ENCODE measurements around the gene CYP3A4. TPM values are rescaled to one million over a fixed set of nuclear protein-coding genes. Genes with fewer than 3 reads are reported as not detected.

CYP3A4 gene
- total RNA-seq, 1 experiment from 2014 or later, result not detected

DNA sequence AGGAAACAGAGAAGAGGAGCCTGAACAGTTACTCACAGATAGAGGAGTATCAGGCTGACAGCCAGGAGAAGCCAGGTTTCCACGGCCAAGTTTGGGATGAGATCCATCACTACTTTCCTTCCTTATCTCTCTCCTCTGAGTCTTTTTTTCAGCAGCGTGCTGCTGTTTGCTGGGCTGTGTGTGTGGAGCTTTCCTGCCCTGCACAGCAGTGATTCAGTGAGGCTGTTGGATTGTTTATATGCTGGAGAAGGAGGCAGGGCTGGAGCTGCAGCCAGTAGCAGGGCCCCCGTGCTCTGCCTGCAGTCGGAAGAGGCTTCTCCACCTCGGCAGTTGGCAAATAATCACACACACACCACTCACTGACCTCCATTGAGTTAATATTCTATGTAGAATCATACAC is 49.0 kb downstream of the CYP3A4 start, which contains the start of gene CYP3A7:
Gene CYP3A7 (minus strand): TSS at position 210 of the 400 bp plus-strand sequence. CDS start 103 bp downstream, at position 107.
- H4K20me1 ChIP-seq (ENCODE audit: low read length), result no peaks in the 10 kb centered on the region
- H3K9me2 ChIP-seq (replicated peaks; ENCODE audit: low read length), result no peaks in the 10 kb centered on the region
- no peak within 1 kb of the TSS for H3K4me2 ChIP-seq (ENCODE audit: low read length)
- H3K36me3 ChIP-seq (ENCODE audit: low read depth, low read length), result no peaks in the 10 kb centered on the region
- POLR2A ChIA-PET (ENCODE audit: unreplicated experiment), result no interaction called here
- CTCF ChIA-PET, result interaction anchor here (0.7 kb wide), 1 partner anchor 1155 kb away, joined by 3 read pairs; the partner anchor contains the start of gene UFSP1
- H3K79me2 ChIP-seq (ENCODE audit: low read length), result no peaks in the 10 kb centered on the region
- no peak for TF ChIP-seq EZH2phosphoT487 (IDR thresholded peaks at IDR 0.05; ENCODE audit: borderline replicate concordance, low read length)
- no peak for ATAC-seq
- no peak within 1 kb of the TSS for H3K27ac ChIP-seq (ENCODE audit: low read length)
- H3K4me1 ChIP-seq (ENCODE audit: insufficient read depth, low read length), result no peaks in the 10 kb centered on the region
- intact Hi-C loops (cut with micrococcal nuclease), result no loop called here
- H3K9ac ChIP-seq (ENCODE audit: low read length), result no peak within 1 kb of the TSS
- no peak within 1 kb of the TSS for H2AFZ ChIP-seq (ENCODE audit: low read length)
- H3K27me3 ChIP-seq (ENCODE audit: low read length), result no peaks in the 10 kb centered on the region
- DNase-seq, result no peak
- no TSS peak for BruUV-seq (replicated peaks)
- no peaks in the 10 kb centered on the region for H3F3A ChIP-seq (ENCODE audit: low read length, unreplicated experiment)
- H3K4me3 ChIP-seq (ENCODE audit: low read length), result no peak within 1 kb of the TSS
- H3K9me3 ChIP-seq (ENCODE audit: low read length), result no peaks in the 10 kb centered on the region

- intact Hi-C loops (cut with micrococcal nuclease), result no loop called here
- H3K9me3 ChIP-seq (ENCODE audit: low read length), result no peaks in the 10 kb centered on the region
- no peaks in the 10 kb centered on the region for H3K36me3 ChIP-seq (ENCODE audit: low read depth, low read length)
- DNase-seq (no peak), ATAC-seq (0 out of 2 replicates have a peak, but pooled peaks have one; percentile 29)
- no peaks in the 10 kb centered on the region for H3F3A ChIP-seq (ENCODE audit: low read length, unreplicated experiment)
- no peaks in the 10 kb centered on the region for H3K9me2 ChIP-seq (replicated peaks; ENCODE audit: low read length)
- ChIA-PET CTCF (no interaction called here), POLR2A (ENCODE audit: unreplicated experiment) (no interaction called here)
- TF ChIP-seq EZH2phosphoT487 (IDR thresholded peaks at IDR 0.05; ENCODE audit: borderline replicate concordance, low read length) (no peak), CTCF (conservative IDR thresholded peaks at IDR 0.05; ENCODE audit: low read depth, low read length) (peak; percentile 38; the same call in 1 of the 2 replicates)
- H3K4me1 ChIP-seq (ENCODE audit: insufficient read depth, low read length), result peaks cover 10% of the 10 kb centered on the region
- H2AFZ ChIP-seq (ENCODE audit: low read length), result no peak overlapping the region
- H3K27ac ChIP-seq (ENCODE audit: low read length), result no peak overlapping the region
- no peak overlapping the region for H3K9ac ChIP-seq (ENCODE audit: low read length)
- no peaks in the 10 kb centered on the region for H4K20me1 ChIP-seq (ENCODE audit: low read length)
- no peaks in the 10 kb centered on the region for H3K27me3 ChIP-seq (ENCODE audit: low read length)
- H3K79me2 ChIP-seq (ENCODE audit: low read length), result no peaks in the 10 kb centered on the region
- H3K4me3 ChIP-seq (ENCODE audit: low read length), result no peak overlapping the region
- no peak overlapping the region for H3K4me2 ChIP-seq (ENCODE audit: low read length)
- BruUV-seq (replicated peaks), result no TSS peak
Observed at GRCh38 chr7:99733448-99733847, 50.5 kb downstream of the CYP3A4 start.

DNA sequence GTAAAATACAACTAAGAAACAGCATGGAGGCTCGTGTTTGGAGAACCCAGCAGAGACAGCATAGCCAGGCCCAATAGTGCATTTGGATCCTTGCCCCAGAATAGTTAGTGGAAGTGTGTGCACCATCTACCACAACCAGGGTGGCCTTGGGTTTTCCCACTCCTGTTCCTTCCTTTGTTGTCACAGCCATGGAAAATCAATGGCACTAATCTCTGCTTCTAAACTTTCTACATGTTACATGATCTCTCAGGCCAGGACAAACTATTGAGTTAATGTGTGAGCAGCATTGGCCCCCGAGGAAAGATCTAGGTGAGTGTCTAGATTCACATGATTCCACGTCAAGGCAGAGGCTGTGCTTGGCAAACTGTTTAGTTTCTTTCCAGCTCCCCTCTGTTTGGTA is 51.0 kb downstream of the CYP3A4 start:
- intact Hi-C loops (cut with micrococcal nuclease), result no loop called here
- DNase-seq, result no peak
- no peak overlapping the region for H3K9ac ChIP-seq (ENCODE audit: low read length)

More for the DNA sequence above, 51.0 kb downstream of the CYP3A4 start:
- Histone ChIP-seq H3K4me3 (ENCODE audit: low read length) (no peak overlapping the region), H4K20me1 (ENCODE audit: low read length) (no peaks in the 10 kb centered on the region), H3K4me2 (ENCODE audit: low read length) (no peak overlapping the region), H3K9me3 (ENCODE audit: low read length) (no peaks in the 10 kb centered on the region), H3K4me1 (ENCODE audit: insufficient read depth, low read length) (peaks cover 10% of the 10 kb centered on the region), H3K27me3 (ENCODE audit: low read length) (no peaks in the 10 kb centered on the region), H2AFZ (ENCODE audit: low read length) (no peak overlapping the region), H3K79me2 (ENCODE audit: low read length) (no peaks in the 10 kb centered on the region), H3K27ac (ENCODE audit: low read length) (no peak overlapping the region), H3F3A (ENCODE audit: low read length, unreplicated experiment) (no peaks in the 10 kb centered on the region), H3K36me3 (ENCODE audit: low read depth, low read length) (no peaks in the 10 kb centered on the region), H3K9me2 (replicated peaks; ENCODE audit: low read length) (no peaks in the 10 kb centered on the region)
- BruUV-seq (replicated peaks), result no TSS peak
- POLR2A ChIA-PET (ENCODE audit: unreplicated experiment), result no interaction called here
- CTCF ChIA-PET, result no interaction called here
- ATAC-seq, result no peak
- no peak for TF ChIP-seq EZH2 (IDR thresholded peaks at IDR 0.05; ENCODE audit: low read length, unreplicated experiment)
- TF ChIP-seq CTCF (conservative IDR thresholded peaks at IDR 0.05; ENCODE audit: low read depth, low read length), result no peak
- TF ChIP-seq EZH2phosphoT487 (IDR thresholded peaks at IDR 0.05; ENCODE audit: borderline replicate concordance, low read length), result no peak
